ENCODE measurements around the gene KCNT2.

DNA sequence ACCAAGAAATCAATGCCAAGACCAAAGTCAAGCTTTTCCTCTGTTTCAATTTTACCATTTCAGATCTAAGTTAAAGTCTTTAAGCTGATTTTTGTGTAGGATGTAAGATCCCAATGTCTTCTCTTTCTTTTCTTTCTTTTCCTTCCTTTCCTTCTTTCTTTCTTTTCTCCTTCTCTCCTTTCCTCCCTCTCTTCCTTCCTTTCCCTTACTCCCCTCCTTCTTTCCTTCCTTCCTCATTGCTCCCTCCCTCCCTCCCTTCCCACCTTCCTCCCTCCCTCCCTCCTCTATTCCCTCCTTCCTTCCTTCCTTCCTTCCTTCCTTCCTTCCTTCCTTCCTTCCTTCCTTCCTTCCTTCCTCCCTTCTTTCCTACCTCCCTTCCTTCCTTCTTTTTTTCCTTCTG lies 197.5 kb downstream of the KCNT2 start:
- TF ChIP-seq, protein P1, sequence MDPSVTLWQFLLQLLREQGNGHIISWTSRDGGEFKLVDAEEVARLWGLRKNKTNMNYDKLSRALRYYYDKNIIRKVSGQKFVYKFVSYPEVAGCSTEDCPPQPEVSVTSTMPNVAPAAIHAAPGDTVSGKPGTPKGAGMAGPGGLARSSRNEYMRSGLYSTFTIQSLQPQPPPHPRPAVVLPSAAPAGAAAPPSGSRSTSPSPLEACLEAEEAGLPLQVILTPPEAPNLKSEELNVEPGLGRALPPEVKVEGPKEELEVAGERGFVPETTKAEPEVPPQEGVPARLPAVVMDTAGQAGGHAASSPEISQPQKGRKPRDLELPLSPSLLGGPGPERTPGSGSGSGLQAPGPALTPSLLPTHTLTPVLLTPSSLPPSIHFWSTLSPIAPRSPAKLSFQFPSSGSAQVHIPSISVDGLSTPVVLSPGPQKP (IDR thresholded peaks at IDR 0.05; ENCODE audit: low read depth, low read length): no peak
- TF ChIP-seq POLR2A (IDR thresholded peaks at IDR 0.05; ENCODE audit: low read length): no peak
- TF ChIP-seq, protein P2, sequence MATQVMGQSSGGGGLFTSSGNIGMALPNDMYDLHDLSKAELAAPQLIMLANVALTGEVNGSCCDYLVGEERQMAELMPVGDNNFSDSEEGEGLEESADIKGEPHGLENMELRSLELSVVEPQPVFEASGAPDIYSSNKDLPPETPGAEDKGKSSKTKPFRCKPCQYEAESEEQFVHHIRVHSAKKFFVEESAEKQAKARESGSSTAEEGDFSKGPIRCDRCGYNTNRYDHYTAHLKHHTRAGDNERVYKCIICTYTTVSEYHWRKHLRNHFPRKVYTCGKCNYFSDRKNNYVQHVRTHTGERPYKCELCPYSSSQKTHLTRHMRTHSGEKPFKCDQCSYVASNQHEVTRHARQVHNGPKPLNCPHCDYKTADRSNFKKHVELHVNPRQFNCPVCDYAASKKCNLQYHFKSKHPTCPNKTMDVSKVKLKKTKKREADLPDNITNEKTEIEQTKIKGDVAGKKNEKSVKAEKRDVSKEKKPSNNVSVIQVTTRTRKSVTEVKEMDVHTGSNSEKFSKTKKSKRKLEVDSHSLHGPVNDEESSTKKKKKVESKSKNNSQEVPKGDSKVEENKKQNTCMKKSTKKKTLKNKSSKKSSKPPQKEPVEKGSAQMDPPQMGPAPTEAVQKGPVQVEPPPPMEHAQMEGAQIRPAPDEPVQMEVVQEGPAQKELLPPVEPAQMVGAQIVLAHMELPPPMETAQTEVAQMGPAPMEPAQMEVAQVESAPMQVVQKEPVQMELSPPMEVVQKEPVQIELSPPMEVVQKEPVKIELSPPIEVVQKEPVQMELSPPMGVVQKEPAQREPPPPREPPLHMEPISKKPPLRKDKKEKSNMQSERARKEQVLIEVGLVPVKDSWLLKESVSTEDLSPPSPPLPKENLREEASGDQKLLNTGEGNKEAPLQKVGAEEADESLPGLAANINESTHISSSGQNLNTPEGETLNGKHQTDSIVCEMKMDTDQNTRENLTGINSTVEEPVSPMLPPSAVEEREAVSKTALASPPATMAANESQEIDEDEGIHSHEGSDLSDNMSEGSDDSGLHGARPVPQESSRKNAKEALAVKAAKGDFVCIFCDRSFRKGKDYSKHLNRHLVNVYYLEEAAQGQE (IDR thresholded peaks at IDR 0.05): no peak
- TF ChIP-seq HMGXB4 (CRISPR knock-in tag; IDR thresholded peaks at IDR 0.05; ENCODE audit: borderline replicate concordance): no peak
- TF ChIP-seq CTCF (IDR thresholded peaks at IDR 0.05): no peak
- no peak for TF ChIP-seq MAFK (IDR thresholded peaks at IDR 0.05; ENCODE audit: partially characterized antibody)
- TF ChIP-seq ZC3H11A (IDR thresholded peaks at IDR 0.05): no peak
- TF ChIP-seq POLR2AphosphoS2 (conservative IDR thresholded peaks at IDR 0.05; ENCODE audit: low read length): no peak
- no peak for TF ChIP-seq EP300 (IDR thresholded peaks at IDR 0.05)
- no peak for TF ChIP-seq MAZ (IDR thresholded peaks at IDR 0.05; ENCODE audit: borderline replicate concordance, low read depth, low read length)
- no peak for TF ChIP-seq NPAS2 (CRISPR knock-in tag; IDR thresholded peaks at IDR 0.05; ENCODE audit: borderline replicate concordance)
- TF ChIP-seq, protein P3, sequence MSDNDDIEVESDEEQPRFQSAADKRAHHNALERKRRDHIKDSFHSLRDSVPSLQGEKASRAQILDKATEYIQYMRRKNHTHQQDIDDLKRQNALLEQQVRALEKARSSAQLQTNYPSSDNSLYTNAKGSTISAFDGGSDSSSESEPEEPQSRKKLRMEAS (IDR thresholded peaks at IDR 0.05): no peak

All from A549 (cell line).